K562 (cell line): ENCODE data around the gene HNF4A. TPM values are rescaled to one million over a fixed set of nuclear protein-coding genes. Genes with fewer than 3 reads are reported as not detected.
A peak's percentile ranks its signal among the peaks of the same experiment; 100 is the strongest.

Experiments used
- ARID2 ChIP-seq: fragments of 450-650 bp; IDR thresholded peaks from 2 replicates; pipeline ENCODE4 v1.6.1; 2017; ENCODE audit warnings: antibody characterized with exemption, mild to moderate bottlenecking
- CEBPG ChIP-seq, 3 experiments: fragments of 200-800 bp in 1 of 3; sonication (Bioruptor generic) in 1 of 3; sonication (generic) in 1 of 3; formaldehyde crosslinking in 1 of 3; IDR thresholded peaks in 2 of 3; conservative IDR thresholded peaks in 1 of 3; 2 replicates each; pipeline versions ENCODE4 v1.6.1 to v1.8.0; 2016 to 2022; ENCODE audit warnings: missing compliant biosample characterization in 2 of 3, missing genetic modification characterization in 2 of 3, mild to moderate bottlenecking in 1 of 3, missing genetic modification reagents in 1 of 3
- E4F1 ChIP-seq: fragments of 250-450 bp; sonication (Bioruptor Pico); IDR thresholded peaks from 2 replicates; pipeline ENCODE4 v1.5.0; 2021; ENCODE audit warnings: mild to moderate bottlenecking, borderline replicate concordance
- FOXP4 ChIP-seq: sonication (generic); formaldehyde crosslinking; IDR thresholded peaks from 2 replicates; pipeline ENCODE4 v1.8.0; 2022; ENCODE audit warnings: mild to moderate bottlenecking, missing genetic modification reagents, borderline replicate concordance
- HMG20B ChIP-seq: fragments of 250-450 bp; sonication (Bioruptor Pico); IDR thresholded peaks from 2 replicates; pipeline ENCODE4 v1.5.0; 2021; ENCODE audit warnings: mild to moderate bottlenecking
- LARP7 ChIP-seq: fragments of 450-650 bp; IDR thresholded peaks from 2 replicates; pipeline ENCODE4 v1.6.1; 2016
- PCBP2 ChIP-seq: fragments of 200-400 bp; formaldehyde crosslinking; IDR thresholded peaks from 2 replicates; pipeline ENCODE4 v1.6.1; 2018; ENCODE audit warnings: low read length, low read depth, mild to moderate bottlenecking, moderate library complexity; ENCODE audit not compliant: poor library complexity, severe bottlenecking
- RBBP5 ChIP-seq: fragments of 200-600 bp; sonication (generic); IDR thresholded peaks from 2 replicates; pipeline ENCODE4 v1.6.1; 2012; ENCODE audit warnings: borderline replicate concordance, mild to moderate bottlenecking, low read length, control low read depth, inconsistent platforms; ENCODE audit not compliant: insufficient read depth, poor library complexity, severe bottlenecking
- SMAD2 ChIP-seq: fragments of 150-350 bp; IDR thresholded peaks from 2 replicates; pipeline ENCODE4 v1.6.1; 2014; ENCODE audit warnings: low read depth, mild to moderate bottlenecking, low read length
- SRF ChIP-seq, 2 experiments: fragments of 250-450, 450-650 bp in 1 of 2; sonication (Bioruptor Pico) in 1 of 2; sonication (generic) in 1 of 2; formaldehyde crosslinking; IDR thresholded peaks; 2 replicates each; pipeline versions ENCODE4 v1.5.0 to v1.5.1; 2020 to 2022; ENCODE audit warnings: mild to moderate bottlenecking in 1 of 2, missing genetic modification reagents in 1 of 2
- STAT6 ChIP-seq: sonication (generic); formaldehyde crosslinking; IDR thresholded peaks from 2 replicates; pipeline ENCODE4 v1.8.1; 2023; ENCODE audit warnings: mild to moderate bottlenecking, missing genetic modification reagents
- ZKSCAN8 ChIP-seq: fragments of 200-800 bp; sonication (Bioruptor generic); IDR thresholded peaks from 2 replicates; pipeline ENCODE4 v1.6.1; 2016; ENCODE audit warnings: missing genetic modification characterization, missing compliant biosample characterization
- ZMIZ1 ChIP-seq, 2 experiments: fragments of 150-350 bp in 1 of 2; IDR thresholded peaks; 2 replicates each; pipeline ENCODE4 v1.6.1; 2012 to 2016; ENCODE audit warnings: low read depth in 2 of 2, low read length in 2 of 2, mild to moderate bottlenecking in 1 of 2, moderate library complexity in 1 of 2
- polyA plus RNA-seq, 8 experiments: library from polyadenylated mRNA; depleted of rRNA in 4 of 8; stranded (reverse) in 5 of 8; unstranded in 3 of 8; fragments of >200 nt; fragmentation: Nextera tagmentation in 2 of 8; fragmentation: Illumina TruSeq in 1 of 8; extraction: Ambion mirVana in 2 of 8; extraction: Trizol in 1 of 8; gene quantifications; 2 replicates each; pipeline versions ENCODE4 v1.2.1 to v1.2.3, GENCODE V29; 2011 to 2014; ENCODE audit warnings: inconsistent platforms in 1 of 8, missing spikeins in 1 of 8
- total RNA-seq, 7 experiments: library from RNA; depleted of rRNA in 6 of 7; stranded (reverse); fragments of >200 nt in 6 of 7; fragmentation: Illumina TruSeq in 2 of 7; extraction: Trizol in 2 of 7; gene quantifications; 2 replicates each; pipeline versions ENCODE4 v1.2.1 to v1.2.3, GENCODE V29; 2011 to 2021; ENCODE audit warnings: low replicate concordance in 1 of 7

Gene HNF4A
- total and polyA plus RNA-seq, 9 of the 15 experiments (the other 6 are each of a cell fraction or from before 2014, with no cell fraction given), result 0.03 to 0.27 (median 0.08) TPM; not detected in 5

GRCh38 chr20:44394702-44395460, 39.4 kb downstream of the HNF4A start (continued):
- peak in 1 of 2 experiments; percentile 72; a peak in 1 of 4 replicates for TF ChIP-seq ZMIZ1 (IDR thresholded peaks at IDR 0.05; ENCODE audit: low read depth in 2 of 2, low read length in 2 of 2)
- no peak for TF ChIP-seq STAT6
- no peak for TF ChIP-seq E4F1 (CRISPR knock-in tag)
- TF ChIP-seq ARID2, result no peak
- TF ChIP-seq PCBP2, result no peak
- TF ChIP-seq FOXP4 (CRISPR knock-in tag), result no peak
- no peak for TF ChIP-seq HMG20B (CRISPR knock-in tag)
- TF ChIP-seq ZKSCAN8 (CRISPR knock-in tag), result no peak
- no peak for TF ChIP-seq CEBPG (CRISPR knock-in tag; IDR thresholded peaks at IDR 0.05)
- TF ChIP-seq CEBPG (tag; conservative IDR thresholded peaks at IDR 0.05 in 1 of 2, IDR thresholded peaks at IDR 0.05 in 1 of 2), result peak in 1 of 2 experiments; percentile 77; a peak in 2 of 4 replicates
- no peak for TF ChIP-seq LARP7
- TF ChIP-seq SRF (CRISPR knock-in tag; IDR thresholded peaks at IDR 0.05), result no peak
- no peak for TF ChIP-seq SMAD2
- no peak for TF ChIP-seq RBBP5
